ENCODE data around the gene VCAM1. TPM values are rescaled to one million over a fixed set of nuclear protein-coding genes. Genes with fewer than 3 reads are reported as not detected.

The VCAM1 gene
- total and polyA plus RNA-seq, 9 of the 15 experiments (the other 6 are each of a cell fraction or from before 2014, with no cell fraction given) = 0.04 to 0.13 TPM; not detected in 7

GRCh38 chr1:100785470-100786052, 66.0 kb downstream of the VCAM1 start (continued):
- TF ChIP-seq ZNF584 (CRISPR knock-in tag; IDR thresholded peaks at IDR 0.05; ENCODE audit: low read depth) (no peak), ZBTB33 (CRISPR knock-in tag; IDR thresholded peaks at IDR 0.05) (no peak), SMARCA5 (IDR thresholded peaks at IDR 0.05) (no peak), NR2C1 (IDR thresholded peaks at IDR 0.05) (no peak), NR2C1 (tag; IDR thresholded peaks at IDR 0.05) (no peak), FOXM1 (IDR thresholded peaks at IDR 0.05; ENCODE audit: low read depth) (peak; percentile 80), FOXM1 (CRISPR knock-in tag; IDR thresholded peaks at IDR 0.05; ENCODE audit: low read depth) (no peak), HNRNPLL (IDR thresholded peaks at IDR 0.05; ENCODE audit: low read depth, low read length, poor library complexity, severe bottlenecking) (no peak), MTA1 (IDR thresholded peaks at IDR 0.05; ENCODE audit: borderline replicate concordance) (peak; percentile 15; the same call in 1 of the 2 replicates), TRIM24 (IDR thresholded peaks at IDR 0.05) (peak in 1 of 2 experiments; percentile 66; a peak in 2 of 4 replicates), ZBED1 (IDR thresholded peaks at IDR 0.05) (no peak), CLOCK (CRISPR knock-in tag; IDR thresholded peaks at IDR 0.05; ENCODE audit: borderline replicate concordance) (no peak), ZNF583 (CRISPR knock-in tag; IDR thresholded peaks at IDR 0.05) (no peak), ZNF395 (CRISPR knock-in tag; IDR thresholded peaks at IDR 0.05) (no peak), ZNF408 (CRISPR knock-in tag; IDR thresholded peaks at IDR 0.05; ENCODE audit: low read depth) (no peak), HMGN3 (IDR thresholded peaks at IDR 0.05; ENCODE audit: borderline replicate concordance, extremely low read depth, insufficient read length, low read depth, low read length) (peak; percentile 34), ZFX (CRISPR knock-in tag; IDR thresholded peaks at IDR 0.05) (no peak), CXXC5 (CRISPR knock-in tag; IDR thresholded peaks at IDR 0.05) (peak; percentile 9; the same call in 1 of the 2 replicates), SNIP1 (IDR thresholded peaks at IDR 0.05; ENCODE audit: low read depth) (no peak), STAT5B (CRISPR knock-in tag; IDR thresholded peaks at IDR 0.05) (no peak), GTF3C2 (IDR thresholded peaks at IDR 0.05; ENCODE audit: borderline replicate concordance, extremely low read depth, insufficient read length) (no peak)

Data from K562 (cell line).